ENCODE measurements around the gene ELF2.
"Not testable (repeated sequence)": the region's sequence is repeated elsewhere in the genome, so short reads cannot be mapped to it uniquely, and the experiment has no call there.

ELF2 gene

DNA sequence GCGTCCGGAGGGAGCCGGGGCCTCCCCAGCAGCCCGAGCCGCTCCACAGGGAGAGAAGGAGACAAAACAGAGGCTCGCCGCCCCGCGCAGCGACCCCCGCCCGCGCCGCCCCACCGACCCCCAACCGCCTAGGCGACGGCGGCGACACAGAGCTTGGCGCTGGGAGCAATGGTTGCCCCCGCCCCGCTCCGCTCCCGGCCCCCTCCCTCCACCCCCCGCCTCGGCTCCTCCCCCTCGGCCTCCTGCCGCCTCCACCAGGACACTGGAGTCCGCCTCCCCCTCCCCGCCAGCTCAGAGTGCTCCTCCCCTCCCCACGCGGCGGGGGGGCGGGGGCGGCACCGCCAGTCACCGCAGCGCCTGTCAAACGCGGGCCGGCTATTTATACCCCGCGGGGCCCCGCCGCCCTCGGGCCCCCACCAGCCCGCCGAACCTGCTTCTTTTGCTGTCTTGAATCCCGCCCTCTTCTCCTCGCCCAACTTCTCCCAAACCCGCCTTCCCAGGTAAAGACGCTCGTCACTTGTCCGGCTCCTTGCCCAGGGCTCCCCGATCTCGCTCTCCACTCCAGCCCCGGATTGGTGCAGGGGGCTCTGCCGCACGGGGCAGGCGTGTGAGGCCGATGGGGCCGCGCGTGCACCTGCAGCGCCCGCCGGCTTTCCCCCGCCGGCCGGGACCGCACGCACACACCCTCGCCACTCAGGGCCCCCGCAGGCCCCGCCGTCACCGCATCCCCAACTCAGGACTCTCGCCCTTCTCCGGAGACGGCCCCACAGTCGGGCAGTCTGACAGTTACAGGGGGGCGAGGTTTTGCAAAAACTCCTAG, at the start of gene ELF2:
Gene ELF2 (minus strand): TSS at position 170 of the 820 bp plus-strand sequence. CDS start 39,517 bp downstream, outside the sequence.
- DNase-seq (ENCODE audit: low read depth in 2 of 2), result peak; percentile 70 to 72

GRCh38 chr4:139223682-139224317, 46.8 kb upstream of the ELF2 start:
- DNase-seq (ENCODE audit: low read depth in 2 of 2), result no peak

- no peak for DNase-seq (ENCODE audit: low read depth in 2 of 2)
Observed at GRCh38 chr4:139222215-139222614, 45.2 kb upstream of the ELF2 start.

- DNase-seq (ENCODE audit: low read depth in 2 of 2), result no peak
Observed at GRCh38 chr4:139221687-139222086, 44.7 kb upstream of the ELF2 start.

- no peak for DNase-seq (ENCODE audit: low read depth in 2 of 2)
Observed at GRCh38 chr4:139219450-139220055, 42.5 kb upstream of the ELF2 start.

- DNase-seq (ENCODE audit: low read depth in 2 of 2), result no peak
Observed at GRCh38 chr4:139214039-139214534, 37.1 kb upstream of the ELF2 start.

DNA sequence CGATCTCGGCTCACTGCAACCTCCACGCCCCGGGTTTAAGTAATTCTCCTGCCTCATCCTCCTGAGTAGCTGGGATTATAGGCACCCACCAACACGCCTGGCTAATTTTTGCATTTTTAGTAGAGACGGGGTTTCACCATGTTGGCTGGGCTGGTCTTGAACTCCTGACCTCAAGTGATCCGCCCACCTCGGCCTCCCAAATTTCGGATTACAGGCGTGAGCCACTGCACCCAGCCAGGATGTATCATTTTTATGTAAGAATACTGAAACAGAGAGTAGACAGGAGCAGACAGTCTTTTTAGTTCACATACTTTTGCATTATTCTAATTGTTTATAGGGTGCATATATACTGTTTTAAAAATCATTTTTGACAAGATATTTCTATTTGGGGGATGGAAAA, 36.6 kb upstream of the ELF2 start:
- DNase-seq (ENCODE audit: low read depth in 2 of 2), result not testable (repeated sequence)

GRCh38 chr4:139212900-139213299, 35.9 kb upstream of the ELF2 start:
- DNase-seq (ENCODE audit: low read depth in 2 of 2), result no peak

GRCh38 chr4:139210486-139210885, 33.5 kb upstream of the ELF2 start:
- no peak for DNase-seq (ENCODE audit: low read depth in 2 of 2)

DNA sequence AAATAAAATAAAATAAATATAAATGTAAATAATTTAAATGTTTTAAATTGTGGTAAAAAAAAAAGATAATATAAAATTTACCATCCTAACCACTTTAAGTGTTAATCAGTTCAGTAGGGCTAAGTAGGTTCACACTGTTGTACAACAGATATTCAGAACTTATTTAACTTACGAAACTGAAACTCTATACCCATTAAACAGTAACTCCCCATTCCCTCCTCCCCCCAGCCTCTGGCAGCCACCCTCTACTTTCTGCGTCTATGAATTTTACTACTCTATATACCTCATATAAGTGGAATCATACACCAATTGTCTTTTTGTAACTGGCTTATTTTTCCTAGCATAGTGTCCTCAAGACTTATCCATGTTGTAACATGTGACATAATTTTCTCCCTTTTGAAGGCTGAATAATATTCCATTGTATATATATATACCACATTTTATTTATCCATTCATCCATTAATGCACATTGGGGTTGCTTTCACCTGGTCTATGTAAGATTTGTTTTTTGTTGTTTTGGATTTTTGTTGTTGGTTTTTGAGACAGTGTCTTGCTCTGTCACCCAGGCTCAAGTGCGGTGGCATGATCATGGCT, 32.5 kb upstream of the ELF2 start:
- no peak for DNase-seq (ENCODE audit: low read depth in 2 of 2)

DNA sequence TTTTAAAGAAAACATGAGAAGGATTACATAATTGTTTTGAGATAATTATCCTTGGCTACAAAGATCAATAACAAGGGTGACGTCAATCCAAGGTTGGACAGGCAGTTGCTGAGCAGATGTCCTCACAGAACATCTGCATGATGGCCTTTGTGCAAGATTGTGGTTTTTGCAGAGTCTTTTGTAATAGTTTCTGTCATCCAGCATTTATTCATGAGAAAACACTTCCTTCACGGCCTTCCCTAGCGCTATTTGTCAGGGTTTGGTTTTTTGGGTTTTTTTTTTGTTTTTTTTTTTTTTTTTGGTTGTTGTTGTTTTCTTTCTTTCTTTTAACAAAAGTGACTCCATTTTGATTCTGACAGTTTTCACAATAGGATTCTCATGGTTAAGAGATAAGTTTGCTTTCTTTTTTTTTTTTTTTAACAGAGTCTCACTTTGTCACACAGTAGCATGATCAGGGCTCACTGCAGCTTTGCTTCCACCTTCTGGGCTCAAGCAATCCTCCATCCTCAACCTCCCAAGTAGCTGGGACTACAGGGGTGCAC, 31.5 kb upstream of the ELF2 start:
- DNase-seq (ENCODE audit: low read depth in 2 of 2), result no peak

DNA sequence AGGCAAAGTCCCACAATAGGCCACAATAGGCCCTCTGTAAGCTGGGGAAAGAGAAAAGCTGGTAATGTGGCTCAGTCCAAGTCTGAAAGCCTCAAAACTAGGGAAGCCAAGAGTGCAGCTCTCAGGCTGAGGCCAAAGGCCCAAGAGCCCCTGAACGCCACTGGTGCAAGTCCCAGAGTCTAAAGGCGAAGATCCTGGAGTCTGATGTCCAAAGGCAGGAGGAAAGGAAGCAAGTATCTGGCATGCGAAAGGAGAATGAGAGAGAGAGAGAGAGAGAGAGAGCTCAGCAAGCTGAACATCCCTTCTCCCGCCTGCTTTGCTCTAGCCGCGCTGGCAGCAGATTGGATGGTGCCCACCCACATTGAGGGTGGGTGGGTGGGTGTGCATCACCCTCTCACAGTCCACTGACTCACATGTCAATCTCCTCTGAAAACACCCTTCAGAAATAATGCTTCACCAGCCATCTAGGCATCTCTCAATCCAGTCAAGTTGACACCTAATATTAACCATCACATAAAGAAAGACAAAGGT, 30.9 kb upstream of the ELF2 start:
- DNase-seq (ENCODE audit: low read depth in 2 of 2), result no peak

- DNase-seq (ENCODE audit: low read depth in 2 of 2), result no peak
Observed at GRCh38 chr4:139207247-139207646, 30.2 kb upstream of the ELF2 start.

DNA sequence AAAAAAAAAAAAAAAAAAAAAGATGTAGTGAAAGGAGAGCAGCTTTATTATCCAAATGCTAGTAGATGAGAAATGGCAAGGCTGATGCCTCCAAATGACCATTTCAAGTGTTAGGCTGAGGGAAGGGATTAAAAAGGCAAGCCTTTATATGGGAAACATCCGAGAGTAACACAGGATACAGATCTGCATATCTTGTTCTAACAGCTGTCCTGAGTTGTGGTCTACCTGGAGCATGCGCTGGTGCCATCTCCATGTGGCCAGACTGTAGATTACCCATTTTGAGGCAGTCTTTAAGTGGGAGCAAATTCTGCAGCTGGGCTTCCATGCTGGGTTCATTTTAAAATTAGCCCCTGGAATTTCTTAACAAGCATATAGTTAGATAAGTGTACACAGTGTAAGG, 26.0 kb upstream of the ELF2 start:
- no peak for DNase-seq (ENCODE audit: low read depth in 2 of 2)

DNA sequence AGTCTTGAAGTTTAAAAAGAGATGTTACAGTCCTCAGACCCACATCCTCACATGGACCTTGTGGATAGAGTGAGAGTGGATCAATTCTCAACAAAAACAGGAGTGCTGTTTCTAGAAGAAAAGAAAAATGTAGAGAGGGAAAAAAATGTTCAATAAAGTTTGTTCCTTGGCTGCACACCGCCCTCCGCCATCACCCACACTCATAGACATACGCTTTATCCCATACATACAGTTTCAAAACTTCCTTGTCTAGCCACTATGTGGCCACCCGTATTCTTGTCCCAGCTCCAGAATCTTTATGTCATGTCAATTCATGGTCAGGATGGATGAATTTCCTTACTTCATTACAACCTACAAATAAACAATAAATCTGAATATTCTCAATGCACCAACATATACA, 23.5 kb upstream of the ELF2 start:
- DNase-seq (ENCODE audit: low read depth in 2 of 2), result no peak

DNA sequence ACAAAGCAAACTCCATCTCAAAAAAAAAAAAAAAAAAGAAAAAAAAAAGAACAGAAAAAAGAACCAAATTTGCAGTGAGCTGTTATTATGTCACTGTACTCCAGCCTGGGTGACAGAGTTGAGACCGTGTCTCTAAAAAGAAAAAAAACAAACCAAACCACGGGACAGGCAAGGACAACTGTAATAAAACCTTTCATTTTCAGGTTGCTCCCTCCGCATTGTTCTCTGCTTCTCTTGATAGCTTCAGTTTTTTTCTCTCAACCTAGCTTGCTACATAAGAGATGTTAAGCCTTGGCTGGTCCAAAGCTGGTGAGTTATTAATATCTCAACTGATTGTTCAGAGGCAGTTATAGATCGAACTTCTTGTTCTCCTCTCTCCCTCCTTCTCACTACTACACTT, 23.1 kb upstream of the ELF2 start:
- no peak for DNase-seq (ENCODE audit: low read depth in 2 of 2)

DNA sequence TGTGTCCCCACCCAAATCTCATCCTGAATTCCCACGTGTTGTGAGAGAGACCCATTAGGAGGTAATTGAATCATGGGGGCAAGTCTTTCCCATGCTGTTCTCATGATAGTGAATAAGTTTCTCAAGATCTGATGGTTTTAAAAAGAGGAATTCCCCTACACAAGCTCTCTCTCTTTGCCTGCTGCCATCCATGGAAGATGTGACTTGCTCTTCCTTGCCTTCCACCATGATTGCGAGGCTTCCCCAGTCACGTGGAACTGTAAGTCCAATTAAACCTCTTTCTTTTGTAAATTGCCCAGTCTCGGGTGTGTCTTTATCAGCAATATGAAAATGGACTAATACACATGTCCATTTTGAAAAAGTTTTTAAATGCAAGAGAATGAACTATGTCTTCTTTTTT, 20.2 kb upstream of the ELF2 start:
- not testable (repeated sequence) for DNase-seq (ENCODE audit: low read depth in 2 of 2)

DNA sequence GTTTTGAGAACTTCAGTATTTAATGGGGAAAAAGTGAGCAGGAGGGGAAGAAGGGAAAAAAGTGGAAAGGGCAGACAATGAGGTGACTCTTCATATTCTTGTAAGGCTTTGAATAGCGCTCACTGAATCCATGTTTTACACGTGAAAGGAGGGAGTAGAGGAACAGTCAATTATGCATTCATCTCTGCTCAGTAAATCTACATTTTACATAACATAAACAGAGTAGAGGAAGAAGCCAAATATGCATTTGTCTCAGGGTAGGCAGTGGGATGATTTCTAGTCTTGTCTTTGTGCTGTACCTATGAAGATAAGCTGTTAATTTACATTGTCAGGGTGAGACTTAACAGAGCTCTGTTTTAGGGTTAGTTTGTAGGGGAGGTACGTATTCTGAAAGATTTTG, 19.4 kb upstream of the ELF2 start:
- DNase-seq (ENCODE audit: low read depth in 2 of 2), result no peak

GRCh38 chr4:139191373-139191772, 14.4 kb upstream of the ELF2 start:
- DNase-seq (ENCODE audit: low read depth in 2 of 2), result no peak

DNA sequence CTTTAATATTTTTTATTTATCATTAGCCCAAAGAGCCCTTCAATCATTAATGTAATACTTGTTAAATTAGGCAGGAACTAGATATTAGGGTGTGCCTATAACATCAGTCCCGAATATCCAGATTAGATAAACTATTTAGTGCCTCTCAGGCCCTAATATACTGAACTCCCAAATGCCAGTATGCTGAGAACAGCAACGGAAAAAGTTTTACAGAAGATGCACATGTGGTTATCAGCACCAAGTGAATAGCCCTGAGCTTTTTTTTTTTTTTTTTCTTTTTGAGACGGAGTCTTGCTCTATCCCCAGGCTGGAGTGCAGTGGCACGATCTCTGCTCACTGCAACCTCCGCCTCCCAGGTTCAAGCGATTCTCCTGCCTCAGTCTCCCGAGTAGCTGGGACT, 13.0 kb upstream of the ELF2 start:
- no peak for DNase-seq (ENCODE audit: low read depth in 2 of 2)

- no peak for DNase-seq (ENCODE audit: low read depth in 2 of 2)
Observed at GRCh38 chr4:139189417-139189749, 12.4 kb upstream of the ELF2 start.

Data from stimulated activated CD8-positive, alpha-beta memory T cell treated with anti-CD3 and anti-CD28 coated beads, Interleukin-2, amount 100 ng/mL, for 1 hour (primary cell).